Measurements from ENCODE around the gene ITIH4. TPM values are rescaled to one million over a fixed set of nuclear protein-coding genes. Genes with fewer than 3 reads are reported as not detected.

The ITIH4 gene
- polyA plus RNA-seq, 3 donors = 0.59 to 47.7 TPM; not detected in 1

- H3K27ac ChIP-seq (ENCODE audit: low read depth in 1 of 2, low read length in 2 of 2) = no peak overlapping the region
- H4K20me1 ChIP-seq (ENCODE audit: insufficient read depth, low read length) = no peaks in the 10 kb centered on the region
- Mint-ChIP-seq H3K27me3 (ENCODE audit: low read depth in 3 of 3) (peaks cover 0 to 6% (median 0%) of the 10 kb centered on the region in 3 donors), H3K9me3 (no peaks in the 10 kb centered on the region), H3K27ac (peak overlapping the region in 1 of 7 donors; percentile 64), H3K4me1 (peaks cover 8% of the 10 kb centered on the region), H3K36me3 (peaks cover 29 to 37% of the 10 kb centered on the region in 2 donors), H3K4me3 (no peak overlapping the region)
- WGBS (ENCODE audit: insufficient coverage) = 61% methylated on average over 19 of the region's 21 CpGs
- H3K9ac ChIP-seq (ENCODE audit: insufficient read depth, low read length, poor library complexity, severe bottlenecking) = no peak overlapping the region
- intact Hi-C loops (cut with micrococcal nuclease) = no loop called here
- no peak overlapping the region for H3K4me3 ChIP-seq (replicated peaks in 1 of 3; ENCODE audit: low read depth in 2 of 3, low read length in 3 of 3)
- H3K4me1 ChIP-seq (ENCODE audit: control insufficient read depth in 1 of 2, insufficient read depth in 2 of 2, low read length in 2 of 2) = no peaks in the 10 kb centered on the region
- H3K27me3 ChIP-seq (ENCODE audit: control insufficient read depth in 2 of 2, insufficient read depth in 2 of 2, low read length in 2 of 2) = no peaks in the 10 kb centered on the region
- no peak for TF ChIP-seq CTCF (IDR thresholded peaks at IDR 0.05)
- H3K9me3 ChIP-seq (replicated peaks in 1 of 2; ENCODE audit: control insufficient read depth in 1 of 2, insufficient read depth in 1 of 2, low read length in 2 of 2) = no peaks in the 10 kb centered on the region
- peaks cover 18 to 41% of the 10 kb centered on the region in 2 donors for H3K36me3 ChIP-seq (replicated peaks in 1 of 2; ENCODE audit: control insufficient read depth in 1 of 2, insufficient read depth in 2 of 2, low read length in 2 of 2)
- no peak overlapping the region for H3K4me2 ChIP-seq (replicated peaks; ENCODE audit: extremely low read depth, low read length, poor library complexity, severe bottlenecking)
- no peaks in the 10 kb centered on the region for H3K79me2 ChIP-seq (ENCODE audit: insufficient read depth, low read length)
- DNase-seq = peak; percentile 13 to 45 (median 25)
- H2AFZ ChIP-seq (ENCODE audit: insufficient read depth, low read depth, low read length, poor library complexity, severe bottlenecking) = no peak overlapping the region
Observed at GRCh38 chr3:52831500-52832301, 1.2 kb upstream of the ITIH4 start.

DNA sequence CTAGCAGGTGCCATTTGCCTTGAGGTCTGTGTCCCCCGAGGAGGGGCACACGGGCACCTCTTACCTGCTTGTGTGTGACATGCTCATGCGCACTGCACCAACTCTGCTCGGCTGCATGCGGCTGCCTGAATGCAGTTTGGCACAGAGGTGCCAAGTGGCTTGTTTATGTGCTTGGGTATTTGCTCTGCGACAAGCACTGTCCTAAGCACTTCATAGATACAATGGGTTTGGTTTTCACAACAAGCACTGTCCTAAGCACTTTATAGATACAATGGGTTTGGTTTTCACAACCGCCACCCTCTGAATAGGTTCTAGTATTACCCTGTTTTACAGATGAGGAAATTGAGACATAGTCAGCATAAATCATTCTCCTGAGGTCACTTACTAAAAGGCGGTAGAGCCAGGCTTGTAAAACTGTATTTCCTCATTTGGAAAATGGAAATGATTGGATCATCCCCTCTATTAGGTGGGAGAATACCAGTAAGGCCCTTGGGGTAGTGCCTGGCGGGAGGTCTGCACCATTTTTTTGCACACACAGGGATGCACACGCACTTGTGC lies 487 bp downstream of the ITIH4 start:
- Histone ChIP-seq H2AFZ (ENCODE audit: insufficient read depth, low read depth, low read length, poor library complexity, severe bottlenecking) (no peak overlapping the region), H3K4me2 (replicated peaks; ENCODE audit: extremely low read depth, low read length, poor library complexity, severe bottlenecking) (no peak overlapping the region), H3K4me1 (ENCODE audit: control insufficient read depth in 1 of 2, insufficient read depth in 2 of 2, low read length in 2 of 2) (no peaks in the 10 kb centered on the region), H3K79me2 (ENCODE audit: insufficient read depth, low read length) (no peaks in the 10 kb centered on the region), H3K27me3 (ENCODE audit: control insufficient read depth in 2 of 2, insufficient read depth in 2 of 2, low read length in 2 of 2) (no peaks in the 10 kb centered on the region), H3K9me3 (replicated peaks in 1 of 2; ENCODE audit: control insufficient read depth in 1 of 2, insufficient read depth in 1 of 2, low read length in 2 of 2) (no peaks in the 10 kb centered on the region), H3K27ac (ENCODE audit: low read depth in 1 of 2, low read length in 2 of 2) (no peak overlapping the region), H3K36me3 (replicated peaks in 1 of 2; ENCODE audit: control insufficient read depth in 1 of 2, insufficient read depth in 2 of 2, low read length in 2 of 2) (peaks cover 5 to 24% of the 10 kb centered on the region in 2 donors), H4K20me1 (ENCODE audit: insufficient read depth, low read length) (no peaks in the 10 kb centered on the region), H3K4me3 (replicated peaks in 1 of 3; ENCODE audit: low read depth in 2 of 3, low read length in 3 of 3) (no peak overlapping the region), H3K9ac (ENCODE audit: insufficient read depth, low read length, poor library complexity, severe bottlenecking) (no peak overlapping the region)
- no peak overlapping the region for H3K4me3 Mint-ChIP-seq
- H3K27ac Mint-ChIP-seq = no peak overlapping the region
- 94% methylated on average over 5 of the region's 10 CpGs for WGBS (ENCODE audit: insufficient coverage)
- intact Hi-C loops (cut with micrococcal nuclease) = no loop called here
- peaks cover 8% of the 10 kb centered on the region for H3K4me1 Mint-ChIP-seq
- peaks cover 14 to 21% of the 10 kb centered on the region in 2 donors for H3K36me3 Mint-ChIP-seq
- DNase-seq = no peak
- TF ChIP-seq CTCF (IDR thresholded peaks at IDR 0.05) = no peak
- H3K9me3 Mint-ChIP-seq = no peaks in the 10 kb centered on the region
- peaks cover 0 to 6% (median 0%) of the 10 kb centered on the region in 3 donors for H3K27me3 Mint-ChIP-seq (ENCODE audit: low read depth in 3 of 3)
